Germinal center (tissue), 1 donor: ENCODE measurements around the gene SPAM1.
"Not testable (repeated sequence)": the region's sequence is repeated elsewhere in the genome, so short reads cannot be mapped to it uniquely, and the experiment has no call there.

Experiments used
- DNase-seq: peaks from one replicate; pipeline ENCODE4 v3.0.0; 2012; ENCODE audit warnings: mixed read lengths, low spot score

Gene SPAM1

DNA sequence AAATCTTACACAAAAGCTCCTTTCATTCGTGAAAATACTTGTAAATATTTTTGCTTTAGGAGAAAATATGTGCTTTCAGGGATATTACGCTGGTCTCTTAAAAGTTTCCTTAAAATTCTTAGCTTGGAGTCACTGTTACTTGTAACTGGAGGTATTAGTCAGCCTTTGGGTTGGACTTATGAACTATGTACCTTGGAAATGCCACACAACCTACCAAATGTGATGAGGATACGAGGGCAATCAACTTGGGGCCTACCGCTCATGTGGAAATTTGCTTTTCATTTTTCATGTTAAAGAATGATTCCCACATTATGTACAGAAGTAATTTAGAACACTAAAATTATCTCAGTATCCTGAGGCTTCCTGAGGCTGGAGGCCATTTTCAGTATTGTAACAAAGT lies 23.1 kb downstream of the SPAM1 start:
- DNase-seq = no peak

GRCh38 chr7:123958186-123958703 lies 33.2 kb downstream of the SPAM1 start:
- DNase-seq = no peak

GRCh38 chr7:123961771-123962170 lies 36.7 kb downstream of the SPAM1 start:
- no peak for DNase-seq

GRCh38 chr7:123966936-123967335 lies 41.9 kb downstream of the SPAM1 start:
- no peak for DNase-seq

DNA sequence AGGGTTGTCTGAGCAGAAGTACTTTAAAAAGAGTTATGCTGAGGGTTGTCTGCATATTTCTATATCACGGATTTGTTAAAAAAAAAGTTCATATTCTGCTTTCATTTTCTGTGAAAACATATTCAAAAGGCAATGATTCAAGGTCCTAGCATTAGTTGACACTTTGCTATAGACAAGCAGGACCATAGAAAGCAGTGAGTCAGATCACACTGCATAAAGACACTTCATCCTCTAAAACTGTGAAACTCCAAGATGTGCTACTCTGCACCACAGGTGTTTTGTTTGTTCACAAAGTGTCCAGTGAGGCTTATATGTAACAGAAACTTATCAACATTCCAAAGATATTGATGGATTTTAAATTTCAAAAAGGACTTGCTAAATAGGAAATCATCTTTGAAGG lies 47.0 kb downstream of the SPAM1 start:
- DNase-seq = no peak

DNA sequence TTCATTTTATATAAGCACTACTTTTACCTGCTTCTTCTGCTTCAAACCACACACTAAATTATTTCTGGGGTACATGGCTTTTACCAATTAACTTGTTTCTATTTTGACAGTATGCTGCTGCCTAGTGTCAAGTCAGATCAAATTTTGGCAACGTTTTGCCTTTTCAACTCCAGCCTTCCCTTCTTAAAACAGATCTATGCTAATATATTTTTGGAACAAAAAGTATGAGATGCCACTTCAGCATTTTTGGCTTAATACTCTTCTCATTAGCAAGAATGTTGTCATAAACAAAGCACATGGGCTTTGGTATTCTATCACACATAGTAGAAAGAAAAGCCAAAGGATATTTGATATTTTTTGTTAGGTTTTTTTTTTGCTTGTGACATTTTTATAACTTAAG lies 47.8 kb downstream of the SPAM1 start:
- no peak for DNase-seq

- DNase-seq = no peak
Measured at GRCh38 chr7:123974326-123974908, 49.4 kb downstream of the SPAM1 start.

- DNase-seq = no peak
Measured at GRCh38 chr7:123975084-123975483, 50.0 kb downstream of the SPAM1 start.

DNA sequence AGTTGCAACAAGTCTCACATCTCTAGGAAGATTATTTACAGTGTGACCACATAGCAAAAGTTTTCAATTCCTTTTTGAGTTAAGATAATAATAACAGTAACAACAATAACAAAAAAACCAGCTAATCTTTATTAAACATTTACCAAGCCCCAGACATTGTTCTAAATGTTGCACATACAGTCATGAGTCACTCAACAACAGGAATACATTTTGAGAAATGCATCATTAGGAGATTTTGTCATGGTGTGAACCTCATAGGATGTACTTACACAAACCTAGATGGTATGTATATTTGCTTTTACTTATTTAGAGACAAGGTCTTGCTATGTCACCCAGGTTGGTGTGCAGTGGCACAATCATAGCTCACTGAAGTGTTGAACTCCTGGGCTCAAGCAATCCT lies 52.0 kb downstream of the SPAM1 start:
- DNase-seq = no peak

GRCh38 chr7:123979876-123980275 lies 54.8 kb downstream of the SPAM1 start:
- DNase-seq = no peak

DNA sequence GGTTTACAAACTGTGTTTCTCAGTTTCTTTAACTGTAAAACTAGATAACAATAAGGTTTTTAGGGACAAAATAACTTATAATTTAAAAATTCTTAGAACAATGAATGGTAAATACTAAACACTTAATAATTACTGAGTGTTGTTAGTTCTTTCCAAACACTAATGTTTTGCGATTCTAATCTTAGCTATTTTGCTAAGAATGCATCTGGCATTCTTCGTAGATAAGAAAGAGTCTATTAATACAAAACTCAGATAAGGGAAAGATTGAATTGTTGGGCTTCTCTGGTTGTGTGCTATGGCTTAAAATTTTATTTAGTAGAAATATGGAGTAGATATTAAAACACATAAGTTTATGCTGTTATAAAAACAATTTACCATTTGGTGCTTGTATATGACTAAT lies 62.4 kb downstream of the SPAM1 start:
- DNase-seq = no peak

- DNase-seq = no peak
Measured at GRCh38 chr7:123992913-123993518, 68.0 kb downstream of the SPAM1 start.

DNA sequence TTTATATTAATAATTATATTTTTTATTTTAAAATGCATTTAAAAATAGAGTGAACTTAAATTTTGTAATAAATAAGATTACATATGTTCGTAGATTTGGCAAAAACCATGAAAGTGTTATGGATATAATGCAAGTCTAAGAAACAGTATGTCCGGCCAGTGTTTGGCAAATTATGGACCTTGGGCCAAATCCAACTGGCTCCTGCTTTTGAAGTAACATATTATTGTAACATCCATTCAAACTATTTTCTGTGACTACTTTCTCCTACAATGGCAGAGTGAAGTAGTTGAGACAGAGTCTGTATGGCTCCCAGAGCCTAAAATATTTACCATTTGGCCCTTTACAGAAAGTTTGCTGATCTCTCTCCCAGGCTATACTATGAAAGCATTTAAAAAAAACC lies 69.0 kb downstream of the SPAM1 start:
- no peak for DNase-seq

DNA sequence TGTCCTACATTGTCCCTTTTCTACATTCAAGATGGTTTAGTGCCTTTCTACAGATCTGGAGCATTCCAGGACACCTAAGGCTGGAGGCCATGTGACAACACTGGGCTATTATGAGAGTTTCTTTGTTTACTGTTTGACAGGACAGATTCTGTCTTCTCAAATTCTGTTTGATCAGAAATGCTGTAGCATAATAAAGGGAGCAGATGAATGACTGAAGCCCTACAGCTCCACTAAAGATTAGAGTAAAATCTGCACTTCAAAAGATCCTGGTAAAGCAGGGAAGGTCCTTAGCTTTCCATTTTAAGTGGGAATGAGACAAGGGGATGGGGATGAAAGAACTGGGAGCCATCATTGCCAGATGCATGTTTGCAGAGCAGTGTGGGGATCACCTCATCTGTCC lies 69.4 kb downstream of the SPAM1 start:
- no peak for DNase-seq

- DNase-seq = no peak
Measured at GRCh38 chr7:123995617-123996326, 70.7 kb downstream of the SPAM1 start.

GRCh38 chr7:123996327-123996625 lies 71.2 kb downstream of the SPAM1 start:
- no peak for DNase-seq

- DNase-seq = no peak
Measured at GRCh38 chr7:123998921-123999320, 73.9 kb downstream of the SPAM1 start.

DNA sequence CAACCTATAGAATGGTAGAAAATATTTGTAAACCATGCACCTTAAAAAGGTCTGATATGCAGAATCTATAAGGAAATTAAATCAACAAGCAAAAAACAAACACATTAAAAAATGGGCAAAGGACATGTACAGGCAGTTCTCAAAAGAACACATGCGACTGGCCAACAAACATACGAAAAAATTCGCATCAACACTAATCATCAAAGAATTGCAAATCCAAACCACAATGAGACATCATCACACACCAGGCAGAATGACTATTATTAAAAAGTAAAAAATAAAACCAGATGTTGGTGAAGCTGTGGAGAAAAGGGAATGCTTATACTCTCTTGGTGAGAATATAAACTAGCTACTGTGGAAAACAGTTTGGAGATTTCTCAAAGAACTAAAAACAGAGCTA lies 74.7 kb downstream of the SPAM1 start:
- DNase-seq = no peak

GRCh38 chr7:124008296-124008695 lies 83.3 kb downstream of the SPAM1 start:
- not testable (repeated sequence) for DNase-seq

DNA sequence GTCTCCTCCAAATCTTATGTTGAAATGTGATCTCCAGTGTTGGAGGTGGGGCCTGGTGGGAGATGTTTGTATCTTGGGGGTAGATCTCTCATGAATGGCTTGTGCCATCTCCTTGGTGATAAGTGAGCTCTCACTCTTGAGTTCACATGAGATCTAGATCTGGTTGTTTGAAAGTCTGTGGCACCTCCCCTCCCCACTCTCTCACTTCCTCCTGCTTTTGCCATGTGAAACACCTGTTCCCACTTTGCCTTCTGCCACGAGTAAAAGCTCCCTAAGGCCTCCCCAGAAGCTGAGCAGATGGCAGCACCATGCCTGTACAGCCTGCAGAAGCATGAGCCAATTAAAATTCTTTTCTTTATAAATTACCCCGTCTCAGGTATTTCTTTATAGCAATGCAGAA lies 84.3 kb downstream of the SPAM1 start:
- no peak for DNase-seq
